Kidney epithelial cell (primary cell): ENCODE data around the gene NBAS. TPM values are rescaled to one million over a fixed set of nuclear protein-coding genes. Genes with fewer than 3 reads are reported as not detected.
"Not testable (repeated sequence)": the region's sequence is repeated elsewhere in the genome, so short reads cannot be mapped to it uniquely, and the experiment has no call there.

Source experiments
- DNase-seq: peaks from one replicate; pipeline ENCODE4 v3.0.0-alpha.2; 2010; ENCODE audit warnings: low read depth
- H3K27me3 ChIP-seq: 2 replicates; pipeline ENCODE4 v1.6.0; 2011; ENCODE audit warnings: low read length; ENCODE audit not compliant: control insufficient read depth, insufficient read depth
- H3K36me3 ChIP-seq: 2 replicates; pipeline ENCODE4 v1.5.1; 2011; ENCODE audit warnings: low read length; ENCODE audit not compliant: control insufficient read depth, insufficient read depth
- H3K4me3 ChIP-seq: 2 replicates; pipeline ENCODE4 v1.5.1; 2011; ENCODE audit warnings: low read depth, mild to moderate bottlenecking, control low read depth, low read length
- total RNA-seq: library from RNA; depleted of rRNA; stranded (reverse); fragments of >200 nt; gene quantifications from 2 replicates; pipeline ENCODE4 v1.2.3, GENCODE V29; 2015
- TF ChIP-seq, protein P1 (sequence below): IDR thresholded peaks from 2 replicates; pipeline ENCODE4 v1.5.1; 2011; ENCODE audit warnings: mild to moderate bottlenecking, moderate library complexity, low read length, control low read depth, inconsistent platforms; ENCODE audit not compliant: insufficient read depth, poor library complexity, severe bottlenecking

Gene NBAS
- total RNA-seq, 1 donor from 2014 or later, result 67.0 TPM

DNA sequence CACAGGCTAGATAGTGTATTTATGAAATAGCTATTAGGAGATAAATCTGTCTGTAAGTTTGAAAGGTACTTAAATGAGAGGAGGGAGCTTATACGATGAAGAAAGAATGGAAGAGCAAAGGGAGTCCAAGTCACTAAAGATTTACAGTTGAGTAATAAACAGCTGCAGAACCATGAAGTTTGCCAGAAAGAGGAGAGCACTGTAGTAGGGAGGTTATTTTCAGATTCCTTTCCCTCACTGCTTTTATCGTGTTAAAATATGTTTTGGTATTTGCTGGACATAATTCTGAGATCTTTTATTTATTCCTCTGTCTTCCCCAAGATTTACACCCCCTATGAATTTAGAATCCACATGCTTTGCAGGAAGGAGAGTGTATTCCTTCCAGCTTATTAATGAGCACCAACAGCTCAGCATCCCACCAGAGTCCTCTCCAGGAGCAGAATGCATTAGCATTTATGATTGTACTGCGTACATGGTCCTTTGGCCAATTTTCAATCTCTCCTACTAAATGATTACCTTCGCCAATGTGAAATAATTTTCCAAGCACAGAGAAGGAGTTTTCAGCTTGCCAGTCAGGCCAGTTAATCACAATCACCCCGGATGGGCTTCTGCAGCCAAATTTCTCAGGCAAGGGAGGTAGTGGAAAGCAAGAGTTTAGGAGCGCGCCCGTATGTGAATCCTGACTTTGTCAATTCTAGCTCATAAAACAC lies 297.0 kb downstream of the NBAS start:
- no peaks in the 10 kb centered on the region for H3K36me3 ChIP-seq
- no peak overlapping the region for H3K4me3 ChIP-seq
- DNase-seq, result no peak
- H3K27me3 ChIP-seq, result no peaks in the 10 kb centered on the region
- TF ChIP-seq, protein P1, sequence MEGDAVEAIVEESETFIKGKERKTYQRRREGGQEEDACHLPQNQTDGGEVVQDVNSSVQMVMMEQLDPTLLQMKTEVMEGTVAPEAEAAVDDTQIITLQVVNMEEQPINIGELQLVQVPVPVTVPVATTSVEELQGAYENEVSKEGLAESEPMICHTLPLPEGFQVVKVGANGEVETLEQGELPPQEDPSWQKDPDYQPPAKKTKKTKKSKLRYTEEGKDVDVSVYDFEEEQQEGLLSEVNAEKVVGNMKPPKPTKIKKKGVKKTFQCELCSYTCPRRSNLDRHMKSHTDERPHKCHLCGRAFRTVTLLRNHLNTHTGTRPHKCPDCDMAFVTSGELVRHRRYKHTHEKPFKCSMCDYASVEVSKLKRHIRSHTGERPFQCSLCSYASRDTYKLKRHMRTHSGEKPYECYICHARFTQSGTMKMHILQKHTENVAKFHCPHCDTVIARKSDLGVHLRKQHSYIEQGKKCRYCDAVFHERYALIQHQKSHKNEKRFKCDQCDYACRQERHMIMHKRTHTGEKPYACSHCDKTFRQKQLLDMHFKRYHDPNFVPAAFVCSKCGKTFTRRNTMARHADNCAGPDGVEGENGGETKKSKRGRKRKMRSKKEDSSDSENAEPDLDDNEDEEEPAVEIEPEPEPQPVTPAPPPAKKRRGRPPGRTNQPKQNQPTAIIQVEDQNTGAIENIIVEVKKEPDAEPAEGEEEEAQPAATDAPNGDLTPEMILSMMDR, result no peak

DNA sequence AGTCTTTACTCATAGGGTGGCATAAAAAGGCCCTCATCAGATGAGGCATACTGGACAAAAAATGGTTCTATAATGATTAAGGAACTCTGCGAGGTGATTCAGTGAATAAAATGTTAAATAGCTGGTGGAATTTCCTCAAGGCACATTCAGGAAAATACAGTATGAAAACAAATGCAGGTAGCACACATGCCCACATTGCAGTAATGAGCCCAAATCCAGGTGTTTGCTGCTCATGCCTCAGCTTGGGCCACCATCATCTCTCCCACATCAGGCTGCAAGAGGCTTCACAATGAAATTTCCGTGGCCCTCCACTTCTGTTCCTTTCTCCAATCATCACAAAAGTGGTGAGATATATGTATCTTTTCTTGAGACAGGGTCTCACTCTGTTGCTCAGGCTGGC lies 298.3 kb downstream of the NBAS start:
- no peak overlapping the region for H3K4me3 ChIP-seq
- H3K27me3 ChIP-seq, result no peaks in the 10 kb centered on the region
- H3K36me3 ChIP-seq, result no peaks in the 10 kb centered on the region
- no peak for DNase-seq
- TF ChIP-seq, protein P1, result no peak

DNA sequence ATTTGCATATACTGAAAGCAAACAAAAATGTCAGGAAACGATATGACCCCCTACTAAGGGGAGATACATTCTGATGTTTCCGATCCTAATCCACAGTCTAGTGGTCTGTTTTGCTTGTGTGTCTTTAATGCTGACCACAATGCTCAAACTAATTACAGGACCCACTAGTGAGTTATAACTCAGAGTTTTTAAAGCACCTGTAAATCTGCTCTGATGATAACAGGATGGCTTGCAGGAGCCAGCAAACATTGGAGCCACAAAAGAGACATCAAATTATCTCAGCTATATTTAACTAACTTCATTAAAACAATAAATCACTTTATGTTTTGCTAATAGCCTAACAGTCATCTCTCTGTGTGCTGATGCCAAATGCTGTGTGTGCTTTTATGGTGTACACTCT lies 300.3 kb downstream of the NBAS start:
- Histone ChIP-seq H3K27me3 (no peaks in the 10 kb centered on the region), H3K36me3 (no peaks in the 10 kb centered on the region), H3K4me3 (no peak overlapping the region)
- DNase-seq, result no peak
- TF ChIP-seq, protein P1, result no peak

DNA sequence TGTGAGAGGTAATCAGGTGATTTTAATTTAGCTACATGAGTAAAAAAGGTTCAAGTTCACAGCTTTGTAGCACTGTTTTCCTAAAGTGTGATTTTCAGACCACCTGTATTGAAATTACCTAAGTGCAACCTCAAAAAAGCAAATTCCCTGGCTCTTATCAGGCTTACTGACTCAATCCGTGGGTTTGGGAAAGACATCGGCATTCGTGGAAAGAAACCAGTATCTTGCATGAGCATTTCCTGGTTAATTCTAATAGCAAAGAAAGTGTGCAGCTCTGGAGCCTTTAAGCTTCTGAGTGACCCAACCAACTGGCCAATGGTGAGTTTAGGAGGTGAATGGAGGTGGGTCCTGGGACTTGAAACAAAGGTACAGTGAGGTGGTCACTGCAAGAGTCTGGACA lies 300.9 kb downstream of the NBAS start:
- H3K4me3 ChIP-seq, result no peak overlapping the region
- no peaks in the 10 kb centered on the region for H3K36me3 ChIP-seq
- H3K27me3 ChIP-seq, result no peaks in the 10 kb centered on the region
- no peak for DNase-seq
- TF ChIP-seq, protein P1, result no peak

DNA sequence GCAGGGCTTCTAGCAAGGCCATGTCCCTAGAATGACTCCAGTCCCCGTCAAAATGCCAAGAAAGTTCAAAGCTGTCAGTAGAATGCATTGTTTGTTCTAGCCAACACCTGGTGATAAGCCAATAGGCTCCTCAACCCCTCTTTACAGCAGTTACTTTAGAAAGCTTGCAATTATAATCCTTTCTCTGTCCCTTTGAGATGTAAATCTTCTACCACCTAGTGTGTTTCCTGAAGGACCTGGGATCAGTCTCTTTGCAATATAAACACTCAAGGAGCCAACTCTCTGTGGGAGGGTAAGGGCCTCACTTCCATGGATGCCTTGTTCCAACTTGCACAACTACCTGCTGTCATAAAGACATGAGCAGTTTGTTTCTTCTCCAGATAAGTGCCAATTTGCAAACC lies 301.8 kb downstream of the NBAS start:
- Histone ChIP-seq H3K4me3 (no peak overlapping the region), H3K27me3 (no peaks in the 10 kb centered on the region), H3K36me3 (no peaks in the 10 kb centered on the region)
- TF ChIP-seq, protein P1, result no peak
- DNase-seq, result no peak

DNA sequence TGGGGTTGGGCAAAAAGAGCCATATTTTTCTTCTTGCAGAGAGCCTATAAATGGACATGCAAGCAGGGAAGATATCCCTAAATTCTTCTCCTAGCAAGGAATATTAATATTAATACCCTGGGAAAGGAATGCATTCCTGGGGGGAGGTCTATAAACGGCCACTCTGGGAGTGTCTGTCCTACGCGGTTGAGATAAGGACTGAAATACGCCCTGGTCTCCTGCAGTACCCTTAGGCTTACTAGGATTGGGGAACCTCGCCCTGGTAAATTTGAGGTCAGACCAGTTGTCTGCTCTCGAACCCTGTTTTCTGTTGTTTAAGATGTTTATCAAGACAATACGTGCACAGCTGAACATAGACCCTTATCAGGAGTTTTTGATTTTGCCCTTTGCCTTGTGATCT lies 302.7 kb downstream of the NBAS start:
- not testable (repeated sequence) for DNase-seq, H3K4me3 ChIP-seq, H3K36me3 ChIP-seq, H3K27me3 ChIP-seq
